Daoy (cell line): ENCODE measurements around the gene MYOG. TPM values are rescaled to one million over a fixed set of nuclear protein-coding genes. Genes with fewer than 3 reads are reported as not detected.

Experiments
- DNase-seq: peaks from one replicate; pipeline ENCODE4 v3.0.0-alpha.2; 2015; ENCODE audit warnings: low read depth
- total RNA-seq: library from RNA; depleted of rRNA; stranded (reverse); fragments of >200 nt; shearing (Covaris generic); gene quantifications from 2 replicates; pipeline ENCODE4 v1.2.3, GENCODE V29; 2014; rRNA removed

MYOG gene
- total RNA-seq: not detected in 2 replicates

GRCh38 chr1:203085528-203086406 is at the start of gene MYOG:
Gene MYOG (minus strand): TSS chr1:203086012. CDS start chr1:203085961, 51 bp downstream.
- DNase-seq: no peak

GRCh38 chr1:203133970-203134725 is 48.3 kb upstream of the MYOG start:
- DNase-seq: no peak

- no peak for DNase-seq
Measured at GRCh38 chr1:203131548-203132200, 45.9 kb upstream of the MYOG start.

GRCh38 chr1:203130358-203130985 is 44.7 kb upstream of the MYOG start:
- no peak for DNase-seq

- no peak for DNase-seq
Measured at GRCh38 chr1:203129501-203130231, 43.9 kb upstream of the MYOG start.

GRCh38 chr1:203128716-203129500 is 43.1 kb upstream of the MYOG start:
- no peak for DNase-seq

GRCh38 chr1:203128431-203128715 is 42.6 kb upstream of the MYOG start:
- no peak for DNase-seq

- DNase-seq: peak; percentile 73
Measured at GRCh38 chr1:203127666-203128430, 42.0 kb upstream of the MYOG start, which contains the start of gene ADORA1. Gene ADORA1 (plus strand): TSS chr1:203127726. CDS start chr1:203128842, 1,116 bp downstream.

GRCh38 chr1:203126866-203127665 is 41.3 kb upstream of the MYOG start:
- DNase-seq: no peak

- DNase-seq: no peak
Measured at GRCh38 chr1:203126151-203126865, 40.5 kb upstream of the MYOG start.

- peak; percentile 59 for DNase-seq
Measured at GRCh38 chr1:203124546-203125317, 38.9 kb upstream of the MYOG start.

- no peak for DNase-seq
Measured at GRCh38 chr1:203124011-203124410, 38.2 kb upstream of the MYOG start.

GRCh38 chr1:203122159-203122558 is 36.3 kb upstream of the MYOG start:
- DNase-seq: no peak

GRCh38 chr1:203121186-203122015 is 35.6 kb upstream of the MYOG start:
- no peak for DNase-seq

GRCh38 chr1:203120325-203121153 is 34.7 kb upstream of the MYOG start:
- DNase-seq: no peak
